A673 (cell line): ENCODE measurements around the gene MALAT1. TPM values are rescaled to one million over a fixed set of nuclear protein-coding genes. Genes with fewer than 3 reads are reported as not detected.
A peak's percentile ranks its signal among the peaks of the same experiment; 100 is the strongest.
"Not testable (repeated sequence)": the region's sequence is repeated elsewhere in the genome, so short reads cannot be mapped to it uniquely, and the experiment has no call there.

ENCODE experiments used
- BruUV-seq: library from RNA; stranded (reverse); fragments of 400-500 nt; replicated peaks from 2 replicates; lab custom pipeline; 2021; lab: Mats Ljungman, UMichigan
- CTCF ChIA-PET: fragments of 300-600 bp; sonication (Branson Sonifier 250); formaldehyde crosslinking; loops from one replicate; lab custom pipeline; 2022; ENCODE audit warnings: antibody characterized with exemption; lab: Charles Lee
- POLR2A ChIA-PET: fragments of 300-600 bp; sonication (Branson Sonifier 250); formaldehyde crosslinking; loops from one replicate; lab custom pipeline; 2022; ENCODE audit warnings: antibody characterized with exemption; ENCODE audit not compliant: low non-redundant PET; lab: Charles Lee
- DNase-seq: peaks from one replicate; pipeline ENCODE4 v3.0.0-alpha.2; 2015; ENCODE audit warnings: low spot score
- H3K27ac ChIP-seq: fragments of 200-600 bp; sonication (generic); 2 replicates; pipeline ENCODE4 v1.5.1; 2016; ENCODE audit warnings: mixed run types, low read depth, mild to moderate bottlenecking, mixed read lengths, antibody characterized with exemption, low read length; ENCODE audit not compliant: poor library complexity, severe bottlenecking
- H3K27me3 ChIP-seq: fragments of 200-600 bp; sonication (generic); replicated peaks from 2 replicates; pipeline ENCODE4 v1.6.1; 2017; ENCODE audit warnings: mixed run types, low read depth, mild to moderate bottlenecking, mixed read lengths, antibody characterized with exemption, low read length; ENCODE audit not compliant: insufficient read depth, poor library complexity
- H3K36me3 ChIP-seq: fragments of 200-600 bp; sonication (generic); 2 replicates; pipeline ENCODE4 v1.6.1; 2016; ENCODE audit warnings: mixed run types, mild to moderate bottlenecking, mixed read lengths, antibody characterized with exemption, low read length; ENCODE audit not compliant: insufficient read depth, poor library complexity, severe bottlenecking
- H3K4me1 ChIP-seq: fragments of 200-600 bp; sonication (generic); 2 replicates; pipeline ENCODE4 v1.6.1; 2017; ENCODE audit warnings: mixed run types, mild to moderate bottlenecking, mixed read lengths, antibody characterized with exemption, low read length; ENCODE audit not compliant: insufficient read depth, poor library complexity, severe bottlenecking
- H3K4me3 ChIP-seq: fragments of 200-600 bp; sonication (generic); 2 replicates; pipeline ENCODE4 v1.5.1; 2016; ENCODE audit warnings: low read depth, mixed run types, mild to moderate bottlenecking, mixed read lengths, low read length; ENCODE audit not compliant: poor library complexity, severe bottlenecking
- H3K9me3 ChIP-seq: fragments of 200-600 bp; sonication (generic); 2 replicates; pipeline ENCODE4 v1.6.1; 2016; ENCODE audit warnings: mixed run types, low read depth, mild to moderate bottlenecking, mixed read lengths, antibody characterized with exemption, low read length; ENCODE audit not compliant: poor library complexity, severe bottlenecking
- EZH2 ChIP-seq: fragments of 200-600 bp; sonication (generic); IDR thresholded peaks from 2 replicates; pipeline ENCODE4 v1.6.1; 2017; ENCODE audit warnings: borderline replicate concordance, low read depth, mild to moderate bottlenecking, mixed read lengths, antibody characterized with exemption, low read length; ENCODE audit not compliant: poor library complexity, severe bottlenecking
- intact Hi-C: fragments of 100-400 bp; cut with micrococcal nuclease; formaldehyde crosslinking; loops from one replicate; pipeline ENCODE4 v1.10.0; 2022; ENCODE audit not compliant: unreplicated experiment
- total RNA-seq: library from RNA; stranded (reverse); gene quantifications from 2 replicates; pipeline ENCODE4 v1.2.3, GENCODE V29; 2021
- TF ChIP-seq, protein P1 (sequence below): fragments of 300-800, 200-600 bp; sonication (generic); conservative IDR thresholded peaks from 2 replicates; pipeline ENCODE4 v1.5.1; 2017; ENCODE audit warnings: low read depth, mild to moderate bottlenecking, antibody characterized with exemption, low read length, moderate library complexity, mixed read lengths

MALAT1 gene
- total RNA-seq, 1 experiment from 2014 or later: 4,586 TPM

DNA sequence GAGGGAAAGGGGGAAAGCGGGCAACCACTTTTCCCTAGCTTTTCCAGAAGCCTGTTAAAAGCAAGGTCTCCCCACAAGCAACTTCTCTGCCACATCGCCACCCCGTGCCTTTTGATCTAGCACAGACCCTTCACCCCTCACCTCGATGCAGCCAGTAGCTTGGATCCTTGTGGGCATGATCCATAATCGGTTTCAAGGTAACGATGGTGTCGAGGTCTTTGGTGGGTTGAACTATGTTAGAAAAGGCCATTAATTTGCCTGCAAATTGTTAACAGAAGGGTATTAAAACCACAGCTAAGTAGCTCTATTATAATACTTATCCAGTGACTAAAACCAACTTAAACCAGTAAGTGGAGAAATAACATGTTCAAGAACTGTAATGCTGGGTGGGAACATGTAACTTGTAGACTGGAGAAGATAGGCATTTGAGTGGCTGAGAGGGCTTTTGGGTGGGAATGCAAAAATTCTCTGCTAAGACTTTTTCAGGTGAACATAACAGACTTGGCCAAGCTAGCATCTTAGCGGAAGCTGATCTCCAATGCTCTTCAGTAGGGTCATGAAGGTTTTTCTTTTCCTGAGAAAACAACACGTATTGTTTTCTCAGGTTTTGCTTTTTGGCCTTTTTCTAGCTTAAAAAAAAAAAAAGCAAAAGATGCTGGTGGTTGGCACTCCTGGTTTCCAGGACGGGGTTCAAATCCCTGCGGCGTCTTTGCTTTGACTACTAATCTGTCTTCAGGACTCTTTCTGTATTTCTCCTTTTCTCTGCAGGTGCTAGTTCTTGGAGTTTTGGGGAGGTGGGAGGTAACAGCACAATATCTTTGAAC lies 6.8 kb downstream of the MALAT1 start:
- no peaks in the 10 kb centered on the region for H3K27me3 ChIP-seq
- intact Hi-C loops: no loop called here
- CTCF ChIA-PET: interaction anchor here (1.0 to 1.1 kb wide), 2 partner anchors 79 to 90 kb away, joined by 3 read pairs; no protein-coding TSS in a partner anchor
- H3K36me3 ChIP-seq: peaks cover 68% of the 10 kb centered on the region
- H3K9me3 ChIP-seq: no peaks in the 10 kb centered on the region
- BruUV-seq: no TSS peak
- H3K4me1 ChIP-seq: peaks cover 33% of the 10 kb centered on the region
- H3K27ac ChIP-seq: peak overlapping the region; percentile 72
- peak overlapping the region; percentile 85 for H3K4me3 ChIP-seq
- DNase-seq: no peak
- POLR2A ChIA-PET: interaction anchor here (0.6 to 4.1 kb wide), 12 partner anchors 9 to 172 kb away, joined by 3 to 26 read pairs (median 6); partner anchors contain the start of gene DPF2
- no peak for TF ChIP-seq EZH2
- TF ChIP-seq, protein P1, sequence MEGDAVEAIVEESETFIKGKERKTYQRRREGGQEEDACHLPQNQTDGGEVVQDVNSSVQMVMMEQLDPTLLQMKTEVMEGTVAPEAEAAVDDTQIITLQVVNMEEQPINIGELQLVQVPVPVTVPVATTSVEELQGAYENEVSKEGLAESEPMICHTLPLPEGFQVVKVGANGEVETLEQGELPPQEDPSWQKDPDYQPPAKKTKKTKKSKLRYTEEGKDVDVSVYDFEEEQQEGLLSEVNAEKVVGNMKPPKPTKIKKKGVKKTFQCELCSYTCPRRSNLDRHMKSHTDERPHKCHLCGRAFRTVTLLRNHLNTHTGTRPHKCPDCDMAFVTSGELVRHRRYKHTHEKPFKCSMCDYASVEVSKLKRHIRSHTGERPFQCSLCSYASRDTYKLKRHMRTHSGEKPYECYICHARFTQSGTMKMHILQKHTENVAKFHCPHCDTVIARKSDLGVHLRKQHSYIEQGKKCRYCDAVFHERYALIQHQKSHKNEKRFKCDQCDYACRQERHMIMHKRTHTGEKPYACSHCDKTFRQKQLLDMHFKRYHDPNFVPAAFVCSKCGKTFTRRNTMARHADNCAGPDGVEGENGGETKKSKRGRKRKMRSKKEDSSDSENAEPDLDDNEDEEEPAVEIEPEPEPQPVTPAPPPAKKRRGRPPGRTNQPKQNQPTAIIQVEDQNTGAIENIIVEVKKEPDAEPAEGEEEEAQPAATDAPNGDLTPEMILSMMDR: no peak

- no peaks in the 10 kb centered on the region for H3K9me3 ChIP-seq
- POLR2A ChIA-PET: interaction anchor here (0.6 to 4.1 kb wide), 13 partner anchors 9 to 636 kb away, joined by 3 to 26 read pairs (median 4); partner anchors contain the start of gene NEAT1
- no TSS peak for BruUV-seq
- TF ChIP-seq, protein P1: no peak
- TF ChIP-seq EZH2: no peak
- H3K4me1 ChIP-seq: peaks cover 33% of the 10 kb centered on the region
- peak overlapping the region; percentile 72 for H3K27ac ChIP-seq
- H3K27me3 ChIP-seq: no peaks in the 10 kb centered on the region
- CTCF ChIA-PET: no interaction called here
- H3K4me3 ChIP-seq: peak overlapping the region; percentile 85
- intact Hi-C loops: no loop called here
- peaks cover 62% of the 10 kb centered on the region for H3K36me3 ChIP-seq
- DNase-seq: no peak
Observed at GRCh38 chr11:65506290-65506771, 7.5 kb downstream of the MALAT1 start.

GRCh38 chr11:65506772-65507505 lies 8.1 kb downstream of the MALAT1 start:
- Histone ChIP-seq H3K9me3 (no peaks in the 10 kb centered on the region), H3K4me1 (peaks cover 33% of the 10 kb centered on the region), H3K36me3 (peaks cover 56% of the 10 kb centered on the region), H3K27ac (peak overlapping the region; percentile 72), H3K4me3 (peak overlapping the region; percentile 85), H3K27me3 (no peaks in the 10 kb centered on the region)
- intact Hi-C loops: no loop called here
- ChIA-PET POLR2A (interaction anchor here (0.6 to 4.1 kb wide), 17 partner anchors 10 to 636 kb away, joined by 3 to 26 read pairs (median 5); partner anchors contain the start of gene NEAT1), CTCF (interaction anchor here (1.1 to 4.3 kb wide), 2 partner anchors 91 to 126 kb away, joined by 4 to 92 read pairs; no protein-coding TSS in a partner anchor)
- no peak for TF ChIP-seq EZH2
- TF ChIP-seq, protein P1: no peak
- peak; percentile 70 for DNase-seq
- no TSS peak for BruUV-seq

GRCh38 chr11:65512311-65512710 lies 13.5 kb downstream of the MALAT1 start:
- POLR2A ChIA-PET, H3K36me3 ChIP-seq, H3K27ac ChIP-seq, CTCF ChIA-PET, H3K27me3 ChIP-seq, H3K4me3 ChIP-seq, H3K9me3 ChIP-seq, BruUV-seq, DNase-seq: not testable (repeated sequence)
- H3K4me1 ChIP-seq: peaks cover 11% of the 10 kb centered on the region
- intact Hi-C loops: loop anchor here (10.0 kb wide), 1 partner anchor 308 kb away; no protein-coding TSS in a partner anchor
